Spleen (tissue), 11 donors: ENCODE results near the gene PPP6R3. TPM values are rescaled to one million over a fixed set of nuclear protein-coding genes. Genes with fewer than 3 reads are reported as not detected.
"Not testable (repeated sequence)": the region's sequence is repeated elsewhere in the genome, so short reads cannot be mapped to it uniquely, and the experiment has no call there.

Source experiments
- DNase-seq: peaks from one replicate; pipeline ENCODE4 v3.0.0-alpha.2; 2020
- H3K27ac ChIP-seq, 8 donors: fragments of 200-600 bp; sonication (generic) in 7 of 8; 1 replicate in 4 of 8; 2 replicates in 4 of 8; pipeline versions ENCODE4 v1.5.0 to v1.8.0; 2016 to 2021; ENCODE audit warnings: inconsistent platforms in 4 of 8, mild to moderate bottlenecking in 4 of 8, moderate library complexity in 1 of 8
- H3K27me3 ChIP-seq, 7 donors: fragments of 200-600 bp; sonication (generic) in 6 of 7; replicated peaks in 1 of 7; 1 replicate in 4 of 7; 2 replicates in 3 of 7; pipeline versions ENCODE4 v1.5.0 to v1.8.0; 2016 to 2021; ENCODE audit warnings: inconsistent platforms in 3 of 7, mild to moderate bottlenecking in 1 of 7
- H3K36me3 ChIP-seq, 6 donors: fragments of 200-600 bp; sonication (generic) in 5 of 6; 1 replicate in 4 of 6; 2 replicates in 2 of 6; pipeline versions ENCODE4 v1.5.0 to v1.8.0; 2016 to 2021; ENCODE audit warnings: inconsistent platforms in 2 of 6
- H3K4me1 ChIP-seq, 6 donors: fragments of 200-600 bp; sonication (generic) in 5 of 6; 1 replicate in 3 of 6; 2 replicates in 3 of 6; pipeline versions ENCODE4 v1.5.0 to v1.8.0; 2016 to 2021; ENCODE audit warnings: inconsistent platforms in 3 of 6
- H3K4me3 ChIP-seq, 8 donors: fragments of 200-600 bp; sonication (generic) in 7 of 8; 1 replicate in 4 of 8; 2 replicates in 4 of 8; pipeline versions ENCODE4 v1.5.0 to v1.8.0; 2016 to 2021; ENCODE audit warnings: inconsistent platforms in 4 of 8, mild to moderate bottlenecking in 4 of 8, moderate library complexity in 2 of 8
- H3K9me3 ChIP-seq, 8 donors: fragments of 200-600 bp; sonication (generic) in 7 of 8; 1 replicate in 4 of 8; 2 replicates in 4 of 8; pipeline versions ENCODE4 v1.5.0 to v1.8.0; 2016 to 2021; ENCODE audit warnings: inconsistent platforms in 4 of 8
- CTCF ChIP-seq, 11 experiments: fragments of 200-600 bp in 7 of 11; fragments of 450-650 bp in 4 of 11; sonication (generic) in 4 of 11; IDR thresholded peaks in 8 of 11; conservative IDR thresholded peaks in 3 of 11; 1 replicate in 7 of 11; 2 replicates in 4 of 11; pipeline versions ENCODE4 v1.4.0 to v1.8.0; 2016 to 2021; ENCODE audit warnings: antibody characterized with exemption in 11 of 11, inconsistent platforms in 4 of 11, mild to moderate bottlenecking in 1 of 11
- POLR2A ChIP-seq, 3 donors: fragments of 450-650 bp; IDR thresholded peaks; one replicate each; pipeline ENCODE4 v1.5.1; 2017; ENCODE audit warnings: antibody characterized with exemption in 3 of 3, mild to moderate bottlenecking in 1 of 3
- POLR2AphosphoS5 ChIP-seq, 3 donors: sonication (generic); formaldehyde crosslinking; IDR thresholded peaks; one replicate each; pipeline ENCODE4 v1.5.1; 2017; ENCODE audit warnings: antibody characterized with exemption in 3 of 3
- WGBS, 5 donors: extraction: QIAGEN DNeasy Blood & Tissue Kit in 3 of 5; methylation state at CpG; one replicate each; pipeline versions ENCODE4 v1.1.5 to v1.1.7; 2013 to 2018; 5-methylcytosine and 5-hydroxymethylcytosine counted together
- intact Hi-C: fragments of 100-400 bp; cut with DNase I; formaldehyde crosslinking; loops from one replicate; pipeline ENCODE4 v1.15.0; 2023; ENCODE audit warnings: low total_unique reads
- polyA plus RNA-seq, 3 donors: library from polyadenylated mRNA; stranded (reverse); fragments of 200-250 nt; gene quantifications; one replicate each; pipeline ENCODE4 v1.2.1, GENCODE V29; 2013
- total RNA-seq, 7 donors: library from RNA; depleted of rRNA in 3 of 7; stranded (reverse); fragments of >200 nt in 3 of 7; fragmentation: NEBNext Ultra II Directional in 4 of 7; extraction: Animal tissue kit (Norgen Biotek cat#: 25700) in 4 of 7; gene quantifications; one replicate each; pipeline versions ENCODE4 v1.1.0 to v1.2.1, GENCODE V29; 2016 to 2021
- donor health status: healthy with polysubstance abuse.
- donor health status: DM: no; HTN: no; CAD: no; lungs with moderate emphysema.
- donor health status: DM: no; HTN: no; CAD: no.
- donor health status: Bipolar disorder and iron deficiency.
- donor health status: healthy.
- donor health status: DM: no; HTN: no; CAD: no.
- donor health status: DM: yes; HTN: yes; CAD: no.

PPP6R3 gene
- total and polyA plus RNA-seq, 10 donors = 23.9 to 178 (median 122) TPM

- no peak for DNase-seq
- Histone ChIP-seq H3K4me1 (peaks cover 0 to 6% (median 2%) of the 10 kb centered on the region in 6 donors), H3K36me3 (peaks cover 0 to 46% (median 8%) of the 10 kb centered on the region in 6 donors), H3K4me3 (no peak overlapping the region), H3K9me3 (peaks cover 4 to 27% (median 18%) of the 10 kb centered on the region in 8 donors), H3K27ac (no peak overlapping the region), H3K27me3 (no peaks in the 10 kb centered on the region)
- intact Hi-C loops = no loop called here
- 85 to 91% (median 88%) methylated on average over 21 to 24 of the region's 24 CpGs for WGBS, 5 donors
- TF ChIP-seq POLR2AphosphoS5 (IDR thresholded peaks at IDR 0.05) (no peak), POLR2A (IDR thresholded peaks at IDR 0.05) (no peak), CTCF (IDR thresholded peaks at IDR 0.05 in 8 of 11, conservative IDR thresholded peaks at IDR 0.05 in 3 of 11) (no peak)
These were observed 28.4 kb upstream of the PPP6R3 start for GRCh38 chr11:68431984-68432645.

DNA sequence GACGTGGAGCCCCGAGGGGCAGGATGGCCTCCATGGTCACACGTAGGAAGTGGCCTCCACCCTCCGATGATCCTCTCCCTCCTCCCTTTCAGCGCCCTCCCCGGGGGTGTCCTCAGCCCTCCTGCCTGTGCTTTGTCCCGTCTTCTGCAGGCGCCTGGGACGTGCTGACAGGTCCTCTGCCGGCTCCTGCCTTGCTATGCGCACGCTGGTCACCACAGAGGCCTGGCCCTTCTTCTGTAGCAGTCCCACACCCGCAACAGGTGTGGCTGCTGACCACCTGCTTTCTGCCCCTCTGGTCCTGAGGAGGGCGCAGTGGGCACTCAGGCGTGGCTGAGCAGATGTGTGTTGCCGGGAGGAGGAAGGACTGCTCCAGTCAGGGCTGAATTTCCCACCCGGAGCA, 27.7 kb upstream of the PPP6R3 start:
- WGBS, 5 donors = 77 to 94% (median 84%) methylated on average over 17 of the region's 17 CpGs
- Histone ChIP-seq H3K27ac (no peak overlapping the region), H3K36me3 (peaks cover 0 to 43% (median 8%) of the 10 kb centered on the region in 6 donors), H3K4me3 (no peak overlapping the region), H3K27me3 (no peaks in the 10 kb centered on the region), H3K4me1 (peaks cover 0 to 13% (median 3%) of the 10 kb centered on the region in 6 donors), H3K9me3 (peaks cover 4 to 27% (median 18%) of the 10 kb centered on the region in 8 donors)
- intact Hi-C loops = no loop called here
- TF ChIP-seq POLR2A (IDR thresholded peaks at IDR 0.05) (no peak), POLR2AphosphoS5 (IDR thresholded peaks at IDR 0.05) (no peak), CTCF (IDR thresholded peaks at IDR 0.05 in 8 of 11, conservative IDR thresholded peaks at IDR 0.05 in 3 of 11) (no peak)
- no peak for DNase-seq

GRCh38 chr11:68433541-68433940, 27.0 kb upstream of the PPP6R3 start:
- intact Hi-C loops = no loop called here
- TF ChIP-seq CTCF (IDR thresholded peaks at IDR 0.05 in 8 of 11, conservative IDR thresholded peaks at IDR 0.05 in 3 of 11) (no peak), POLR2AphosphoS5 (IDR thresholded peaks at IDR 0.05) (no peak), POLR2A (IDR thresholded peaks at IDR 0.05) (no peak)
- no peak overlapping the region for H3K27ac ChIP-seq
- H3K27me3 ChIP-seq = no peaks in the 10 kb centered on the region
- 91 to 97% (median 95%) methylated on average over 17 to 31 of the region's 31 CpGs for WGBS, 5 donors
- H3K36me3 ChIP-seq = peaks cover 0 to 47% (median 8%) of the 10 kb centered on the region in 6 donors
- H3K9me3 ChIP-seq = peaks cover 4 to 23% (median 18%) of the 10 kb centered on the region in 8 donors
- peaks cover 0 to 14% (median 3%) of the 10 kb centered on the region in 6 donors for H3K4me1 ChIP-seq
- DNase-seq = no peak
- H3K4me3 ChIP-seq = no peak overlapping the region

DNA sequence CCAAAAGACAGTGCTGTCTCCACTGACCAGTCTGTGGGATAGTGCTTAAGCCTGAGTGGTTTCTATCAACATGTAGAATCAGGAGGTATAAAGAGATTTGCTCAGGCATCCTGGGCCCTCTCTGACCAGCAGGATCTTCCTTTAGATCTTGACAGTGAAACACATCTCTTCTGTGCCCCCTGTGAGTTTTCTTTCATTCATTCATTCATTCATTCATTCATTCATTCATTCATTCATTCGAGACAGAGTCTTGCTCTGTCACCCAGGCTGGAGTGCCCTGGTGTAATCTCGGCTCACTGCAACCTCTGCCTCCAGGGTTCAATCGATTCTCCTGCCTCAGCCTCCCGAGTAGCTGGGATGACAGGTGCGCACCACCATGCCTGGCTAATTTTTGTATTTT, 26.4 kb upstream of the PPP6R3 start:
- Histone ChIP-seq H3K36me3 (peaks cover 0 to 48% (median 7%) of the 10 kb centered on the region in 6 donors), H3K4me1 (peaks cover 0 to 14% (median 3%) of the 10 kb centered on the region in 6 donors), H3K9me3 (peaks cover 4 to 17% (median 14%) of the 10 kb centered on the region in 8 donors)
- intact Hi-C loops, DNase-seq, H3K27ac ChIP-seq, H3K27me3 ChIP-seq, H3K4me3 ChIP-seq: not testable (repeated sequence)
- 86 to 97% (median 91%) methylated on average over 5 of the region's 5 CpGs for WGBS, 5 donors
